Natural killer cell (primary cell): ENCODE data around the gene SND1. TPM values are rescaled to one million over a fixed set of nuclear protein-coding genes. Genes with fewer than 3 reads are reported as not detected.

Experiments
- ATAC-seq, 3 donors: fragments of 150-1000 bp in 2 of 3; fragments of 200-7000 bp in 1 of 3; cut with Tn5 transposase; 1 replicate in 1 of 3; 2 replicates in 2 of 3; pipeline ENCODE4 v1.10.0; 2021; ENCODE audit warnings: mild to moderate bottlenecking in 2 of 3, moderate library complexity in 2 of 3
- DNase-seq, 2 donors: peaks; one replicate each; pipeline versions ENCODE4 v3.0.0 to v3.0.0-alpha.2; 2013 to 2021; ENCODE audit warnings: mixed read lengths in 1 of 2
- H3K27ac ChIP-seq: one replicate; pipeline ENCODE4 v1.5.1; 2013; ENCODE audit warnings: mild to moderate bottlenecking, low read length
- H3K27me3 ChIP-seq: one replicate; pipeline ENCODE4 v1.6.1; 2013; ENCODE audit warnings: low read length; ENCODE audit not compliant: control insufficient read depth, insufficient read depth
- H3K36me3 ChIP-seq: one replicate; pipeline ENCODE4 v1.6.1; 2013; ENCODE audit warnings: low read length; ENCODE audit not compliant: control insufficient read depth, insufficient read depth
- H3K4me1 ChIP-seq: one replicate; pipeline ENCODE4 v1.6.1; 2013; ENCODE audit warnings: low read length; ENCODE audit not compliant: control insufficient read depth, insufficient read depth
- H3K4me3 ChIP-seq: one replicate; pipeline ENCODE4 v1.5.1; 2013; ENCODE audit warnings: low read length
- H3K9me3 ChIP-seq: one replicate; pipeline ENCODE4 v1.6.1; 2013; ENCODE audit warnings: low read length; ENCODE audit not compliant: control insufficient read depth, insufficient read depth
- H3K27ac Mint-ChIP-seq, 2 donors: one replicate each; pipeline ENCODE4 v1.8.0; 2022; ENCODE audit warnings: mild to moderate bottlenecking in 2 of 2, mixed read lengths in 2 of 2, moderate library complexity in 1 of 2
- H3K27me3 Mint-ChIP-seq, 2 donors: one replicate each; pipeline ENCODE4 v1.8.0; 2022; ENCODE audit warnings: low read depth in 2 of 2, mixed read lengths in 2 of 2
- H3K36me3 Mint-ChIP-seq: one replicate; pipeline ENCODE4 v1.8.0; 2022; ENCODE audit warnings: mixed read lengths
- H3K4me1 Mint-ChIP-seq, 2 donors: one replicate each; pipeline ENCODE4 v1.8.0; 2022; ENCODE audit warnings: mixed read lengths in 2 of 2
- H3K4me3 Mint-ChIP-seq: one replicate; pipeline ENCODE4 v1.8.0; 2022; ENCODE audit warnings: mild to moderate bottlenecking, moderate library complexity, mixed read lengths
- H3K9me3 Mint-ChIP-seq, 2 donors: one replicate each; pipeline ENCODE4 v1.8.0; 2022; ENCODE audit warnings: mixed read lengths in 2 of 2
- WGBS: methylation state at CpG from one replicate; pipeline ENCODE4 v1.1.7; 2013; ENCODE audit warnings: missing lambda C conversion rate; ENCODE audit not compliant: insufficient coverage; 5-methylcytosine and 5-hydroxymethylcytosine counted together
- intact Hi-C: fragments of 100-400 bp; cut with micrococcal nuclease; formaldehyde crosslinking; loops from one replicate; pipeline ENCODE4 v1.14.2; 2022
- total RNA-seq, 4 donors: library from RNA; stranded (reverse); fragments of 120-200 nt in 1 of 4; gene quantifications; one replicate each; pipeline versions ENCODE4 v1.2.3 to v1.2.4, GENCODE V29; 2013 to 2022
- TF ChIP-seq, protein P1 (sequence below): fragments of 200-600 bp; IDR thresholded peaks from one replicate; pipeline ENCODE4 v1.8.0; 2022; ENCODE audit warnings: antibody characterized with exemption

SND1 gene
- total RNA-seq, 3 donors from 2014 or later (not counting 1 experiment from before 2014, with no cell fraction given), result 149 to 188 (median 149) TPM

- Mint-ChIP-seq H3K36me3 (peaks cover 24% of the 10 kb centered on the region), H3K9me3 (peaks cover 0 to 4% of the 10 kb centered on the region in 2 donors), H3K27me3 (no peaks in the 10 kb centered on the region), H3K4me1 (peaks cover 57 to 68% of the 10 kb centered on the region in 2 donors), H3K4me3 (no peak overlapping the region), H3K27ac (no peak overlapping the region)
- Histone ChIP-seq H3K27ac (no peak overlapping the region), H3K9me3 (peaks cover 6% of the 10 kb centered on the region), H3K4me1 (no peaks in the 10 kb centered on the region), H3K36me3 (peaks cover 10% of the 10 kb centered on the region), H3K27me3 (no peaks in the 10 kb centered on the region), H3K4me3 (no peak overlapping the region)
- TF ChIP-seq, protein P1, sequence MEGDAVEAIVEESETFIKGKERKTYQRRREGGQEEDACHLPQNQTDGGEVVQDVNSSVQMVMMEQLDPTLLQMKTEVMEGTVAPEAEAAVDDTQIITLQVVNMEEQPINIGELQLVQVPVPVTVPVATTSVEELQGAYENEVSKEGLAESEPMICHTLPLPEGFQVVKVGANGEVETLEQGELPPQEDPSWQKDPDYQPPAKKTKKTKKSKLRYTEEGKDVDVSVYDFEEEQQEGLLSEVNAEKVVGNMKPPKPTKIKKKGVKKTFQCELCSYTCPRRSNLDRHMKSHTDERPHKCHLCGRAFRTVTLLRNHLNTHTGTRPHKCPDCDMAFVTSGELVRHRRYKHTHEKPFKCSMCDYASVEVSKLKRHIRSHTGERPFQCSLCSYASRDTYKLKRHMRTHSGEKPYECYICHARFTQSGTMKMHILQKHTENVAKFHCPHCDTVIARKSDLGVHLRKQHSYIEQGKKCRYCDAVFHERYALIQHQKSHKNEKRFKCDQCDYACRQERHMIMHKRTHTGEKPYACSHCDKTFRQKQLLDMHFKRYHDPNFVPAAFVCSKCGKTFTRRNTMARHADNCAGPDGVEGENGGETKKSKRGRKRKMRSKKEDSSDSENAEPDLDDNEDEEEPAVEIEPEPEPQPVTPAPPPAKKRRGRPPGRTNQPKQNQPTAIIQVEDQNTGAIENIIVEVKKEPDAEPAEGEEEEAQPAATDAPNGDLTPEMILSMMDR, result no peak
- intact Hi-C loops, result no loop called here
- WGBS, result 100% methylated on average over 3 of the region's 3 CpGs
- ATAC-seq (no peak), DNase-seq (no peak)
Measured at GRCh38 chr7:127680983-127681382, 29.0 kb downstream of the SND1 start.

GRCh38 chr7:127682140-127682539, 30.1 kb downstream of the SND1 start:
- Mint-ChIP-seq H3K27ac (no peak overlapping the region), H3K27me3 (no peaks in the 10 kb centered on the region), H3K9me3 (peaks cover 0 to 4% of the 10 kb centered on the region in 2 donors), H3K36me3 (peaks cover 24% of the 10 kb centered on the region), H3K4me1 (peaks cover 58 to 68% of the 10 kb centered on the region in 2 donors), H3K4me3 (no peak overlapping the region)
- Histone ChIP-seq H3K36me3 (peaks cover 13% of the 10 kb centered on the region), H3K27me3 (no peaks in the 10 kb centered on the region), H3K27ac (no peak overlapping the region), H3K9me3 (peaks cover 6% of the 10 kb centered on the region), H3K4me3 (no peak overlapping the region), H3K4me1 (no peaks in the 10 kb centered on the region)
- no peak for DNase-seq
- TF ChIP-seq, protein P1, result no peak
- no peak for ATAC-seq
- intact Hi-C loops, result no loop called here
- 70% methylated on average over 2 of the region's 2 CpGs for WGBS

- intact Hi-C loops, result no loop called here
- Histone ChIP-seq H3K27me3 (no peaks in the 10 kb centered on the region), H3K36me3 (peaks cover 11% of the 10 kb centered on the region), H3K9me3 (peaks cover 6% of the 10 kb centered on the region), H3K4me3 (no peak overlapping the region), H3K27ac (no peak overlapping the region), H3K4me1 (no peaks in the 10 kb centered on the region)
- peaks cover 0 to 4% of the 10 kb centered on the region in 2 donors for H3K9me3 Mint-ChIP-seq
- TF ChIP-seq, protein P1, result no peak
- WGBS, result 85% methylated on average over 4 of the region's 4 CpGs
- no peak overlapping the region for H3K27ac Mint-ChIP-seq
- no peak for DNase-seq
- H3K27me3 Mint-ChIP-seq, result no peaks in the 10 kb centered on the region
- no peak overlapping the region for H3K4me3 Mint-ChIP-seq
- no peak for ATAC-seq
- peaks cover 20% of the 10 kb centered on the region for H3K36me3 Mint-ChIP-seq
- peaks cover 47 to 54% of the 10 kb centered on the region in 2 donors for H3K4me1 Mint-ChIP-seq
Measured at GRCh38 chr7:127683776-127684681, 32.0 kb downstream of the SND1 start.
